Measurements from ENCODE around the gene C2orf92.

C2orf92 gene

DNA sequence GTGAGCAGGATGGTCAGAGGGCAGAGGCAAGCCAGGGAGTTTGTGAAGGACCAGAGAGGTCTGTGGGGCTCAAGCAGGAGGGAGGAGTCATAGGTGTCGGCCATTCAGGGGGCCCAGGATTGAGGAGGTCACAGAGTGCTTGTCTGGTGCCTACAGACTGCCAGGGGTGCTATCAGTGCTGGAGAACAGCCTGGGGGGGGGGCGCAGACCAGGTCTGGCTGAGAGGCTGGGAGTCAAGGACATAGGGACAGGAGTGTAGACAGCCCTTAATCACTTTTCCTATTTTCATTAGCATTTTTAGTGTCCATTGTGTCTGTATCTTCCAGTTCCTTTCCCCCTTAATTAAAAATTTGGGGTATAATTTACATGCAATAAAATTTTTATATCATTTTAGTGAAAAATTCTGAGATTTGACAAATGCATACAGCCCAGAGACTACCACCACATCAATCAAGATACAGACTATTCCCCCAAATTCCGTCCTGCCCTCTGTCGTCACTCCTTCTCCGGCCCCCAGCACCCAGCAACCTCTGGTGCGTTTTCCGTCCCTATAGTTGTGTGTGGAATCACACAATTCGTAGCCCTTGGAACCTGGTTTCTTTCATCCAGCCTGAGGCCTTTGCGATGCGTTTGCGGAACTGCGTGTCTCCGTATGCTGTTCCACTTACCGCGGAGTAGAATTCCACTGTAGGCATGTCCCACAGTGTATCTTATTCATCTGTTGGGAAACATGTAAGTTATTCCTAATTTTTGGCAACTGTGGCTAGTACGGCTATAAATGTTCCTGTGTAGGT, 50.0 kb downstream of the C2orf92 start:
- Mint-ChIP-seq H3K4me3 (peak overlapping the region; percentile 98), H3K4me1 (ENCODE audit: low read depth) (peaks cover 89% of the 10 kb centered on the region), H3K27me3 (no peaks in the 10 kb centered on the region), H3K9me3 (no peaks in the 10 kb centered on the region), H3K27ac (peak overlapping the region; percentile 99), H3K36me3 (ENCODE audit: low read depth) (peaks cover 95% of the 10 kb centered on the region)
- DNase-seq: no peak

GRCh38 chr2:97720746-97721145, 51.2 kb downstream of the C2orf92 start:
- Mint-ChIP-seq H3K36me3 (ENCODE audit: low read depth) (peaks cover 95% of the 10 kb centered on the region), H3K9me3 (no peaks in the 10 kb centered on the region), H3K4me1 (ENCODE audit: low read depth) (peaks cover 88% of the 10 kb centered on the region), H3K27ac (peak overlapping the region; percentile 99), H3K27me3 (no peaks in the 10 kb centered on the region), H3K4me3 (peak overlapping the region; percentile 39)
- no peak for DNase-seq

DNA sequence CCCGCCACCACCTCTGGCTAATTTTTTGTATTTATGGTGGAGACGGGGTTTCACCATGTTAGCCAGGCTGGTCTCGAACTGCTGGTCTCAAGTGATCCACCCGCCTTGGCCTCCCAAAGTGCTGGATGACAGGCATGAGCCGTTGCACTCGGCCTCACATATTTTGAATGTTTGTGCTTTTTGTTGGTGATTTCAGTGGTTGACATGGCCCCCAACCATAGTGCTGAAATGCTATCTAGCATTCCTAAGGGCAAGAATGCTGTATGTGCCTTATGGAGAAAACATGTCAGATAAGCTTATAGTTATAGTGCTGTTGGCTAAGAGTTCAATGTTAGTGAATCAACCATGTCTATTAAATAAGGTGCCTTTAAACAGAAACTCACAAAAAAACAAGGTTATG, 52.7 kb downstream of the C2orf92 start:
- peak overlapping the region; percentile 52 for H3K27ac Mint-ChIP-seq
- H3K36me3 Mint-ChIP-seq (ENCODE audit: low read depth): peaks cover 95% of the 10 kb centered on the region

DNA sequence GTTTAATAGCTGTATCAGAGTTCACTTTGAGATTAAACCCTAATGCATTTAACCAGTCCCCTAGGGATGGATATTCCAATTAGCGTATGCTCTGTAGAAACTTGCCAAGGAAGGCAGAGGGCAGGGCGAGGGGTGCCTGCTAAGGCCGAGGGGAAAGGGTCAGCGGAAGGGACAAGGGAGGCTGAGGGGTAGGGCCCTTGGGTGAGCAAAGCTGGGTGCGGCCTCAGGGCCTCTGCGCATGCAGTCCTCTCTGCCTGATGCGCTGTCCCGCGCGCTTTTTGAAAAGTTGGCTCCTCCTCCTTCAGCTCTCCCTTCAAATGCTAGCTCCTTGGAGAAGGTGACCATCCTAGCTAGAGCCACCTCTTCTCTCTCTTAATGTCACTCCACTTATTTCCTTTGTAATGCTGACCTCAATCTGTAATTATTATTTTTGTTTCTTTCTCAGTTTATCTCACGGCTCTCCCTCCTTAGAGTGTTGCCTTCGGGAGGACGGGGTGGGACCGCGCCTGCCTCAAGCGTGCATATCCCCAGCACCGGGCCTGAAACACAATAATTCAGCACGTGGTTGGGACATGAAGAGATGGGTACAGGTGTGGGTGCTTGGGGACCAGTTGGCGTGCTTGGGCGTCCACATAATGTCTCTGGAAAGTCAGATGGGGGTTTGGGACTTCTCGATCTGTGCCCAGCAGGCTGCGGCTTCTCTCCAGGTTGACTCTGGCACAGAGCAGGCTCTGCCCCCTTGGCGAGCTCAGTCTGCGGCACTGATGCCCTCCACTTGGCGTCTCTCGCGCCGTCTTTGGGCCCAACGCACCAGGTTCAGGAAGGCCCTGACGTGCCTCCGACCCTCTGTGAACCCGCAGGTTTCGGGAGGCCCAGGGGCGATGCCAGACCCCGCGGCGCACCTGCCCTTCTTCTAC, 53.9 kb downstream of the C2orf92 start:
- no peaks in the 10 kb centered on the region for H3K9me3 Mint-ChIP-seq
- peak overlapping the region; percentile 52 for H3K27ac Mint-ChIP-seq
- peaks cover 89% of the 10 kb centered on the region for H3K4me1 Mint-ChIP-seq (ENCODE audit: low read depth)
- H3K36me3 Mint-ChIP-seq (ENCODE audit: low read depth): peaks cover 95% of the 10 kb centered on the region
- no peak for DNase-seq
- H3K4me3 Mint-ChIP-seq: no peak overlapping the region
- H3K27me3 Mint-ChIP-seq: no peaks in the 10 kb centered on the region

More for the DNA sequence above, 52.7 kb downstream of the C2orf92 start:
- Mint-ChIP-seq H3K9me3 (no peaks in the 10 kb centered on the region), H3K4me3 (no peak overlapping the region), H3K27me3 (no peaks in the 10 kb centered on the region), H3K4me1 (ENCODE audit: low read depth) (peaks cover 89% of the 10 kb centered on the region)
- DNase-seq: no peak

- no peaks in the 10 kb centered on the region for H3K9me3 Mint-ChIP-seq
- no peaks in the 10 kb centered on the region for H3K27me3 Mint-ChIP-seq
- DNase-seq: no peak
- H3K4me3 Mint-ChIP-seq: no peak overlapping the region
- H3K36me3 Mint-ChIP-seq (ENCODE audit: low read depth): peaks cover 95% of the 10 kb centered on the region
- H3K4me1 Mint-ChIP-seq (ENCODE audit: low read depth): peaks cover 89% of the 10 kb centered on the region
- H3K27ac Mint-ChIP-seq: no peak overlapping the region
Measured at GRCh38 chr2:97724073-97724410, 54.5 kb downstream of the C2orf92 start.

- H3K4me3 Mint-ChIP-seq: no peak overlapping the region
- H3K27ac Mint-ChIP-seq: peak overlapping the region; percentile 26
- DNase-seq: no peak
- no peaks in the 10 kb centered on the region for H3K9me3 Mint-ChIP-seq
- H3K4me1 Mint-ChIP-seq (ENCODE audit: low read depth): peaks cover 88% of the 10 kb centered on the region
- H3K36me3 Mint-ChIP-seq (ENCODE audit: low read depth): peaks cover 95% of the 10 kb centered on the region
- no peaks in the 10 kb centered on the region for H3K27me3 Mint-ChIP-seq
Measured at GRCh38 chr2:97724501-97724900, 55.0 kb downstream of the C2orf92 start.

GRCh38 chr2:97724946-97725688, 55.6 kb downstream of the C2orf92 start:
- H3K27me3 Mint-ChIP-seq: no peaks in the 10 kb centered on the region
- no peak overlapping the region for H3K4me3 Mint-ChIP-seq
- peaks cover under 1% of the 10 kb centered on the region for H3K9me3 Mint-ChIP-seq
- peaks cover 82% of the 10 kb centered on the region for H3K4me1 Mint-ChIP-seq (ENCODE audit: low read depth)
- no peak for DNase-seq
- peaks cover 95% of the 10 kb centered on the region for H3K36me3 Mint-ChIP-seq (ENCODE audit: low read depth)
- peak overlapping the region; percentile 55 for H3K27ac Mint-ChIP-seq

- Mint-ChIP-seq H3K4me3 (no peak overlapping the region), H3K27me3 (no peaks in the 10 kb centered on the region), H3K27ac (peak overlapping the region; percentile 83), H3K4me1 (ENCODE audit: low read depth) (peaks cover 80% of the 10 kb centered on the region), H3K9me3 (peaks cover 2% of the 10 kb centered on the region), H3K36me3 (ENCODE audit: low read depth) (peaks cover 95% of the 10 kb centered on the region)
- DNase-seq: no peak
Measured at GRCh38 chr2:97726261-97727064, 57.0 kb downstream of the C2orf92 start.

GRCh38 chr2:97727296-97727695, 57.8 kb downstream of the C2orf92 start:
- peaks cover 2% of the 10 kb centered on the region for H3K9me3 Mint-ChIP-seq
- no peak overlapping the region for H3K4me3 Mint-ChIP-seq
- peaks cover 79% of the 10 kb centered on the region for H3K4me1 Mint-ChIP-seq (ENCODE audit: low read depth)

DNA sequence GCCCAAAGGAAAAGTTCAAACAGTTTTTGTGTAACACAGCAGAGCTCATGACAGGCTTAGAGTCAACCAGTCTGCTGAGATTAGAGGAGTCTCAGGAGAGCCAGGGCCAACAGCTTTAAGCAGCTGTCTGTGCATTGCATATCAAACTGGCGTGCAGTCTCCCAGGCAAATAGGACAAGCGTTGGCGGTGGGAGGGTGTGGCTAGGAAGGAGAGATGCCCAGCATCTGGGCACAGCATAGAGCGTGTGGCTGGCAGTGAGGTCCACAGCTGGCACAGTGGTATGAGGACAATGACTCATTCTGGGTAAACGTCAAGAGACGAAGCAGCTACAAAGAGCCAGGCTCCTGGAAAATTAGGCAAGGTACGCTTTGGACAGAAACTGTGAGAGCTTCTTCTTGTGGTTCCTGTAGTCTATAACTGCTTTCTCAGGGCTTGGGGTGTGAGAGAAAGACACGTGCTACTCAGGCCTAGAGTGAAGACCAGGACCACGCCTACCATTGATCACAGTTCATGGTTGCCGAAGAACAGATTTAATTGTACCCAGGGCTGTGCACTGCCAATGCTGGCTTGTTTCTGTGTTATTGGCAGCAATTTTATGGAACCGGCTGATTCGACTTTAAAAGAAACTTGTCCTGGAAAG, 58.7 kb downstream of the C2orf92 start:
- peaks cover 98% of the 10 kb centered on the region for H3K36me3 Mint-ChIP-seq (ENCODE audit: low read depth)
- peak overlapping the region; percentile 83 for H3K27ac Mint-ChIP-seq

More at GRCh38 chr2:97727296-97727695, 57.8 kb downstream of the C2orf92 start:
- H3K27me3 Mint-ChIP-seq: no peaks in the 10 kb centered on the region
- peak overlapping the region; percentile 83 for H3K27ac Mint-ChIP-seq
- peaks cover 99% of the 10 kb centered on the region for H3K36me3 Mint-ChIP-seq (ENCODE audit: low read depth)
- no peak for DNase-seq

GRCh38 chr2:97730245-97730644, 60.7 kb downstream of the C2orf92 start:
- peak; percentile 21 for DNase-seq

More for the DNA sequence above, 58.7 kb downstream of the C2orf92 start:
- H3K4me1 Mint-ChIP-seq (ENCODE audit: low read depth): peaks cover 74% of the 10 kb centered on the region
- peaks cover 2% of the 10 kb centered on the region for H3K9me3 Mint-ChIP-seq
- peak; percentile 45 for DNase-seq
- H3K4me3 Mint-ChIP-seq: no peak overlapping the region
- no peaks in the 10 kb centered on the region for H3K27me3 Mint-ChIP-seq

GRCh38 chr2:97731274-97732020, 61.9 kb downstream of the C2orf92 start:
- DNase-seq: peak; percentile 25
- H3K36me3 Mint-ChIP-seq (ENCODE audit: low read depth): peaks cover 96% of the 10 kb centered on the region
- no peak overlapping the region for H3K4me3 Mint-ChIP-seq
- no peaks in the 10 kb centered on the region for H3K27me3 Mint-ChIP-seq
- H3K9me3 Mint-ChIP-seq: peaks cover 2% of the 10 kb centered on the region
- H3K4me1 Mint-ChIP-seq (ENCODE audit: low read depth): peaks cover 45% of the 10 kb centered on the region
- peak overlapping the region; percentile 88 for H3K27ac Mint-ChIP-seq

More at GRCh38 chr2:97730245-97730644, 60.7 kb downstream of the C2orf92 start:
- H3K27ac Mint-ChIP-seq: peak overlapping the region; percentile 59
- peaks cover 98% of the 10 kb centered on the region for H3K36me3 Mint-ChIP-seq (ENCODE audit: low read depth)
- no peaks in the 10 kb centered on the region for H3K27me3 Mint-ChIP-seq
- no peak overlapping the region for H3K4me3 Mint-ChIP-seq
- H3K4me1 Mint-ChIP-seq (ENCODE audit: low read depth): peaks cover 57% of the 10 kb centered on the region
- H3K9me3 Mint-ChIP-seq: peaks cover 2% of the 10 kb centered on the region

Data from activated T-cell treated with anti-CD3 and anti-CD28 coated beads, Interleukin-2, amount 50 U/mL, for 24 hours (primary cell).